DMS114 treated with DMSO at 0.1 percent for 48 hours (cell line): ENCODE data around the gene LIPA.
"Not testable (repeated sequence)": the region's sequence is repeated elsewhere in the genome, so short reads cannot be mapped to it uniquely, and the experiment has no call there.

ENCODE experiments used
- DNase-seq: peaks from one replicate; lab custom pipeline; 2025; ENCODE audit not compliant: unreplicated experiment; lab: John Stamatoyannopoulos, UW

The LIPA gene

DNA sequence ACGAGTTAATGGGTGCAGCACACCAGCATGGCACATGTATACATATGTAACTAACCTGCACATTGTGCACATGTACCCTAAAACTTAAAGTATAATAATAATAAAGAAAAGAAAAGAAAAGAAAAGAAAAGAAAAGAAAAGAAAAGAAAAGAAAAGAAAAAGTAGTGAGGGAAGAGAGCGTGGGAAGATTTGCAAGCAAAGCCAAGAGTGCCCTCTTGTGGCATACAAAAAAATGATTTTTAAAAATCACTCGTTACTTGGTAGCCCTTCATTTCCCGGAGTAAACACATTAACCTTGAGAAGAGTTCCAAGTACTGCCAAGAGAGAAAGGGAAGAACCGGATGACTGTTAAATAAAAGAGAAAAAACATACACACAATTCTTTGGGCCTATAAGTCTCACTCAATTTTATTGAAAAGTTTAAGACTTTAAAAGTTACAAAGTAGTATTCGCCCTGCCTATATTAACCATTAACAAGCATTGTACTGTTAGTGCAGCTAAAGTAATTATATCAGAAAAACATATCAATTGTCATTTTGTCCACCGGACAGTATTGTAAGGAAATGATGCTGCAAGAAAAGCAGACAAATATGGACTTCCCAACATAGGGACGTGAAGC is 38.3 kb downstream of the LIPA start:
- DNase-seq: peak; percentile 46

- DNase-seq: no peak
Measured at GRCh38 chr10:89210794-89211425, 40.7 kb downstream of the LIPA start.

GRCh38 chr10:89209718-89210117 is 41.9 kb downstream of the LIPA start:
- no peak for DNase-seq

- DNase-seq: no peak
Measured at GRCh38 chr10:89207801-89208551, 43.6 kb downstream of the LIPA start.

- DNase-seq: peak; percentile 30
Measured at GRCh38 chr10:89207181-89207800, 44.3 kb downstream of the LIPA start, which contains the start of gene CH25H. Gene CH25H (minus strand): TSS chr10:89207317. CDS start chr10:89207292, 25 bp downstream.

DNA sequence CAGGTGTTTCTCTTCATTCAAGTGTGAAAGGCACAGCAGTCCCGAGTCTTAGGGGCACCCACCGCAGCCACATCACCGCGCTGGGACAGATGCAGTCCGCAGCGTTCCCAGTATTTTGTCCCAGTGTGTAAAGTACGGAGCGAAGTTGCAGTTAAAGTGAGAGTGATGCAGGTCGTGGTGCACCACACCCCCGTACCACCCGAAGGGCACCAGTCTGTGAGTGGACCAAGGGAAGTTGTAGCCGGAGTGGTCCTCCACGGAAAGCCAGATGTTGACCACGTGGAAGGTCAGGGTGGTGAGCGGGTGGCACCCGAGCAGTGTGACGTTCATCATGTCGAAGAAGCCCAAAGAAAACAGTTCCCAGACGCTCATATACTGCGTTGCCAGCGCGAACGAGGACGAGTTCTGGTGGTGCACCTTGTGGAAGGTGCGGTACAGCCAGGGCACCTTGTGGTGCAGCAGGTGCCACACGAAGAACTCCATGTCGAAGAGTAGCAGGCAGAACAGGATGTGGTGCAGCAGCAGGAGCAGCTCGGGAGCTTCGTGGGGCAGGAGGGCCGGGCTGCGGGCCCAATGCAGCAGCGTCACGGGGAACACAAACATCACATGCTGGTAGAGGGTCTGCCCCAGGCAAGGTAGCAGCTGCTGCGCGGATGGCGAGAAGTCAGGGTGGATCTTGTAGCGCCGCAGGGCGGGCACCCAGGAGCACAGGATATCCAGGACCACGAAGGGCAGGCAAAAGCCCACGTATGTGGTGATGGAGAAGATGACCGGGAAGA is 45.0 kb downstream of the LIPA start:
- DNase-seq: no peak

DNA sequence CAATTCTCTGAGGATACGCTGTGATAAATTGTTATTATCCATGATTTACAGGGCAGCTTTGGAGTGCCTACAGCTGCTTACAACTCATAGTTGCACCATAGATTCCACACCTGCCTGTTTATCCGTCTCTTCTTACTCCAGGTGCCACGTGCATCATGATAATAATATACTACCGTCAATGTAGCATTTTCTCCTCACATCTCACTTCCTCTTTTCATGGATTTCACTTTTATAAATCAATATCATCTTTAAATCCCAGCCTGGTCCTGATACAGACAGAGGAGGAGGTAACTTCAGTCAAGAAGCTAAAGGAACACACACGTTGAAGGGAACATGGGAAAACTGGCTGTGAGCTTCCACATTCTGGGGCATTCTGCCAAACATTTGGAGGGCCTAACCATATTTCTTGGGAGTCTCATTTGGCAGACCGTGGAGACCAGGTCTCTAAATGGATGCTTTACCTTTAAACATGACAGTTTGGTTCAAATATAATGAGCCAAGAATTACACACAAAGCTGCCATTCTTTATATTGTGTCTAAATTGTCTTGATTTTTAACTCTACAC is 46.9 kb downstream of the LIPA start:
- DNase-seq: no peak

DNA sequence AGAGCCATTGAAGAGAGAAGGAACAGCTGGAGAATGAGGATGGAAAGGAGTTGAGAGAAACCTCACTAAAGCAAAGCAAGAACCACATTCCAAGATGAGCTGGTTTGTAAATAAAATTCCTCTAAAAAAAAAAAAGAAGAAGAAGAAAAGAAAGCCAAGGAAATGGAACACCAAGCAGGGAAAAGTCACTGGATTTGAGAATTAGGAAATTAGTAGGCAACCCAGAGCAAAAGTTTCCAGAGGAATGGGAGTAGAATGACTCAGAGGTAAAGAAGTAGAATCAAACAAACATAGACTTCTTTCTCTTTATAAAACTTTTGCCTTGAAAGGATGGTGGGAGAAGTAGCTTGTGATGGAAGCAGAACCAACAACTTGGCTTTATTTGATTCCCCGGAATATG is 48.3 kb downstream of the LIPA start:
- DNase-seq: no peak

GRCh38 chr10:89202033-89202425 is 49.5 kb downstream of the LIPA start:
- no peak for DNase-seq

GRCh38 chr10:89201345-89202032 is 50.1 kb downstream of the LIPA start:
- DNase-seq: no peak

GRCh38 chr10:89197473-89197872 is 54.1 kb downstream of the LIPA start:
- no peak for DNase-seq

GRCh38 chr10:89191301-89191700 is 60.3 kb downstream of the LIPA start:
- DNase-seq: not testable (repeated sequence)

GRCh38 chr10:89189211-89189734 is 62.3 kb downstream of the LIPA start:
- no peak for DNase-seq

DNA sequence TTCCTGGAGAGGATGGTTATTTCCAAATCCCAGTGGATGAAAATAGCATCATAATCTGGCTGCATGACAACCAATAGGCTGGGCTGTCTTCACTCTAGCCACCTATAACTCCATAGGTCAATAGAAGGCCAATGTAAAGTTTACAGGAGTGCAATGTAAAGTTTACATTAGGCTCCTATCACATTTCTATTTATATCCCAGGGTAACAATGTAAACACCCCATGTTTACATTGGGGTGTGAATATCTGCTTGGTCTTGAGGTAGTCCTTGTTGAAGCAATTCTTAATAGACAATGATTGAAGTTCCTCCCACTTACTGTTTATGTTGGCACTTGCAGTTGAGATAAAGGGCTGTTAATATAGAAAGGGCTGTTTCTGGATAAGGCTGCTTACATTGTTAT is 65.9 kb downstream of the LIPA start:
- DNase-seq: no peak

GRCh38 chr10:89184638-89185037 is 66.9 kb downstream of the LIPA start:
- DNase-seq: no peak

- no peak for DNase-seq
Measured at GRCh38 chr10:89183571-89183970, 68.0 kb downstream of the LIPA start.

GRCh38 chr10:89182894-89183293 is 68.7 kb downstream of the LIPA start:
- DNase-seq: no peak

GRCh38 chr10:89175816-89176215 is 75.8 kb downstream of the LIPA start:
- DNase-seq: no peak

GRCh38 chr10:89173075-89173474 is 78.5 kb downstream of the LIPA start:
- DNase-seq: no peak

GRCh38 chr10:89171996-89172395 is 79.6 kb downstream of the LIPA start:
- DNase-seq: no peak
